ENCODE results near the gene PGBD1.

The PGBD1 gene

GRCh38 chr6:28281288-28282064 is at the start of gene PGBD1:
Gene PGBD1 (plus strand): TSS chr6:28281572. CDS start chr6:28283814, 2,242 bp downstream.
- intact Hi-C loops (cut with DNase I), result no loop called here
- DNase-seq, result peak; percentile 49 to 97 (median 77)

GRCh38 chr6:28232785-28233184 is 48.6 kb upstream of the PGBD1 start:
- intact Hi-C loops (cut with DNase I), result no loop called here
- peak in 1 of 10 donors; percentile 26 for DNase-seq

GRCh38 chr6:28235912-28236452 is 45.4 kb upstream of the PGBD1 start:
- DNase-seq, result no peak

GRCh38 chr6:28239636-28240035 is 41.7 kb upstream of the PGBD1 start:
- no peak for DNase-seq
- intact Hi-C loops (cut with DNase I), result no loop called here

More at GRCh38 chr6:28235912-28236452, 45.4 kb upstream of the PGBD1 start:
- intact Hi-C loops (cut with DNase I), result no loop called here

- DNase-seq, result no peak
- intact Hi-C loops (cut with DNase I), result no loop called here
Observed at GRCh38 chr6:28240471-28240870, 40.9 kb upstream of the PGBD1 start.

- no peak for DNase-seq
- intact Hi-C loops (cut with DNase I), result no loop called here
Observed at GRCh38 chr6:28243946-28244345, 37.4 kb upstream of the PGBD1 start.

GRCh38 chr6:28245206-28245941 is 36.0 kb upstream of the PGBD1 start:
- DNase-seq, result no peak
- intact Hi-C loops (cut with DNase I), result no loop called here

GRCh38 chr6:28248916-28249315 is 32.5 kb upstream of the PGBD1 start:
- DNase-seq, result no peak
- intact Hi-C loops (cut with DNase I), result no loop called here

- no peak for DNase-seq
- intact Hi-C loops (cut with DNase I), result loop anchor here (10.0 kb wide), 1 partner anchor 116 kb away; no protein-coding TSS in a partner anchor
Observed at GRCh38 chr6:28250747-28251146, 30.6 kb upstream of the PGBD1 start.

GRCh38 chr6:28251661-28252008 is 29.7 kb upstream of the PGBD1 start:
- peak in 4 of 10 donors; percentile 9 to 84 (median 74) for DNase-seq
- intact Hi-C loops (cut with DNase I), result loop anchor here (10.0 kb wide), 1 partner anchor 117 kb away; no protein-coding TSS in a partner anchor

GRCh38 chr6:28252009-28252975 is 29.1 kb upstream of the PGBD1 start, which contains the start of gene ZKSCAN4:
Gene ZKSCAN4 (minus strand): TSS chr6:28252269. CDS start chr6:28251980, 289 bp downstream.
- peak; percentile 63 to 96 (median 76) for DNase-seq
- intact Hi-C loops (cut with DNase I), result loop anchor here (10.0 kb wide), 1 partner anchor 117 kb away; no protein-coding TSS in a partner anchor

GRCh38 chr6:28254121-28254519 is 27.3 kb upstream of the PGBD1 start:
- intact Hi-C loops (cut with DNase I), result loop anchor here (10.0 kb wide), 1 partner anchor 119 kb away; no protein-coding TSS in a partner anchor

GRCh38 chr6:28257042-28257441 is 24.3 kb upstream of the PGBD1 start:
- DNase-seq, result no peak
- intact Hi-C loops (cut with DNase I), result loop anchor here (10.0 kb wide), 1 partner anchor 122 kb away; no protein-coding TSS in a partner anchor

More at GRCh38 chr6:28254121-28254519, 27.3 kb upstream of the PGBD1 start:
- DNase-seq, result no peak

- DNase-seq, result peak; percentile 52 to 95 (median 70)
- intact Hi-C loops (cut with DNase I), result loop anchor here (10.0 kb wide), 1 partner anchor 124 kb away; no protein-coding TSS in a partner anchor
Observed at GRCh38 chr6:28258877-28259777, 22.2 kb upstream of the PGBD1 start, which contains the start of gene NKAPL. Gene NKAPL (plus strand): TSS chr6:28259297. CDS start chr6:28259372, 75 bp downstream.

- intact Hi-C loops (cut with DNase I), result loop anchor here (10.0 kb wide), 1 partner anchor 179 kb away; the partner anchor contains the start of gene ZNF165
- DNase-seq, result no peak
Observed at GRCh38 chr6:28263922-28264321, 17.4 kb upstream of the PGBD1 start.

- no peak for DNase-seq
- intact Hi-C loops (cut with DNase I), result loop anchor here (5.0 to 10.0 kb wide), 2 partner anchors 67 to 180 kb away; partner anchors contain the start of gene ZNF165
Observed at GRCh38 chr6:28264834-28265401, 16.5 kb upstream of the PGBD1 start.

- intact Hi-C loops (cut with DNase I), result loop anchor here (5.0 to 10.0 kb wide), 2 partner anchors 66 to 182 kb away; partner anchors contain the start of gene ZNF165
- DNase-seq, result no peak
Observed at GRCh38 chr6:28266563-28266961, 14.8 kb upstream of the PGBD1 start.

Measured in posterior cingulate gyrus (tissue), 11 donors.